CD4-positive, alpha-beta T cell treated with Interferon alpha-2 for 1 hour (primary cell): Measurements from ENCODE around the gene KCNMB2.
"Not testable (repeated sequence)": the region's sequence is repeated elsewhere in the genome, so short reads cannot be mapped to it uniquely, and the experiment has no call there.

Experiments
- DNase-seq, 2 donors: peaks; one replicate each; pipeline ENCODE4 v3.0.0-alpha.2; 2020 to 2022

KCNMB2 gene

GRCh38 chr3:178826435-178827123, 290.3 kb downstream of the KCNMB2 start:
- DNase-seq = no peak

DNA sequence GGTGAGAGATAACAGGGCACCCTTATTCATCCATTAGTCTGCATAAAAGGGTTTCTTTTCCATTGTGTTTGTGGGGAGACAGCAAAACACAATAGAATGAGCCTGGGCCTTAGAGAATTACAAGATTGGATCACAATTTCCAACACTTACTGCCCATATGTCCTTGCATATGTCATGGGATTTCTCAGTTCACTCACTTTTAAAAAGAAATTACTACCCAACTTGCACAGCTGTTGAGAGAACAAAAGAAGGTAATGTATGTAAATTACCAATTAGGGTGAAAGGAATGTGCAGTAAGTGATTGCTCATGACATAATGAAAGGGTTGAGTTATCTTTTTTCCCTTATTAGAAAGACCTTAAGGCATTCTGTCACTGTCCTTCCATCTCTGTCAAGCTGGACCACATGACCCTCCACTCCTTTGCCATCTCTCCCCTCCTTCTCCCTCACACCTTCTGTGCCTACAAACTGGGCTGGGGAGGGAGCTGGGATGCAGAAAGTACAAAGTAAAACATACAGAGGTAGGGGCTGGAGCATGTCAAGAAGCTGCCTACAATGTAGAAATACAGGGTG, 291.1 kb downstream of the KCNMB2 start:
- DNase-seq = no peak

DNA sequence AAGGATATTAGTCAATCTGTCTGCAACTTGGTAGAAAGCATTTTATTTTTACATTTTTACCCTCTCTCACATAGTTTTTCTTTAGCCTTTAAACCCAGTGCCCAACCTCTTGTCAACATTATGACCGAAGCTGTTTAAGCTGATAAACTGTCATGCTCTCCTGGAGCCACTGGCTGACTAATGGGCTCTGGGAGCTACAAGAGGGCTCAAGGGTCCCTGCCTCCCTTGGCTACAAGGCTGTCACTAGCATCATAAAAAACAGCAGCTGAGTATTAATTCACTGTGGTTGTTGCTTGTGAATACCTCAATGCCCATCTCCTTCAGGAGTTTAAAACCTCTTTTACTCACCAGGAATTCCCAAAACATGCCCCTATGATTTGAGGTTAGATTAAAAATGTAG, 297.5 kb downstream of the KCNMB2 start:
- DNase-seq = no peak

GRCh38 chr3:178835033-178835432, 298.8 kb downstream of the KCNMB2 start:
- DNase-seq = no peak

DNA sequence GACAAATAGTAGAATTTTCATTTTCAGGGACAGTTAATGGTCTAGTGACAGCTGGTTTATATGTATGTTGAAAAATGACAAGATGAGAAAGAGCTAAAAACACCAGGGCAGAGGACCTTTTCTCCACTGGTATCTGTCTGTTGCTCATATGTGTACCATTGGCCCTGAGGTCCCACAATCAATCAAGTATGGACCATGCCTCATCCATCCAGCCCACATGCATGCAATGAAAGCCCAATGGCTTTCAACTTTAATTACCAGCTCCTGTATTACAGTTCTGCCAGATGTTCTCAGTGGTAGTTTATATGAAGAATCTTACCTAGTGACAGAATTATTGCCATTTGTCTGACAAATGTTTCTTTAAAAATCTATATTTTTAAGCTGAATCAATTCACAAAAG, 301.3 kb downstream of the KCNMB2 start:
- no peak for DNase-seq

- DNase-seq = no peak
Observed at GRCh38 chr3:178840586-178840985, 304.4 kb downstream of the KCNMB2 start.

GRCh38 chr3:178841011-178841410, 304.8 kb downstream of the KCNMB2 start:
- DNase-seq = no peak

DNA sequence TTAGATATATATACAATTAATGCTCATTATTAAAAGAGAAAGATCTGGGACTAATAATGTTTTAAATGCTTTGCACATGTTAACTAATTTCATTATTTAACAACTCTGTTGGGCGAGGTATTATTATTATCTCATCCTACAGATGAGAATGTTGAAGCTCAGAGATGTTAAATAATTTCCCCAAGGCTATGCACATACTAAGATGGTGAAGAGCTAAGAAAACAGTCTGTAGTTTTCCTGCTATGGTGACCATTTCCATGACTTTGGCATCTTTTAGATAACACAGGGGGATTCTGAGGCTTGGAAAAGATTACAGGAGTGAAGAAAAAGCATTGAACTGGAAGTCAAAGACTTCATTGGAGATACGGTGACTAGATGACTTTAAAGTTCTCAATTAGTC, 308.7 kb downstream of the KCNMB2 start:
- DNase-seq = no peak

DNA sequence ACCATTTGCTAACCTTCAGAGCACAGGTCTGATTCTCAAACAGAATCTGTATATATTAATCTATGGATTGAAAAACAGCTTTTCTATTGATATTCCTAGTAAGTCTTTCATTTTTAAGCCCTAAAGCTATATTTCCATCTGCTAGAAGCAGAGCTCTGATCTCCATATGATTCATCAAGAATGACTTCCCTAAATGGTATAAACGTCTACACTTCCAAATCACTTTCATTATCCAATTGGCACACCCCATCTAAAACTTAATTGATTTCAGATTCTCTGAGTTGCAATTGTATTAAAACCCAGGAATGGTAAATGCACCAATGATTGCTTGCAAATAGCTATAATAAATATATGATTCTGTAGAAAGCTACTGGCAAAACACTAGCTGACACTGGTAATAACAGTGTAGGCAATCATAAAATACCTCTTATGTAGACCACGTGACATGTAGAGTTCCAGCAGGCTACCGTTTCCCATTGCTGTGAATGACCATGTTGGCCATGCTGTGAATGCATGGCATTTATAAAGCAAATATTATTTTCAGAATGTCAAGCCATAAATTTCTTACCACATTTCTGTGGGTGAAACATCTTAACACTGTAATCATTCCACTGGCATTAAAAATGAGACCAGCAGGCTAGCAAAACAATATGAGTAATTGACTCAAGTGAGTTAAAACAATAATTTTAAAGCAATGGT, 309.3 kb downstream of the KCNMB2 start:
- DNase-seq = no peak

DNA sequence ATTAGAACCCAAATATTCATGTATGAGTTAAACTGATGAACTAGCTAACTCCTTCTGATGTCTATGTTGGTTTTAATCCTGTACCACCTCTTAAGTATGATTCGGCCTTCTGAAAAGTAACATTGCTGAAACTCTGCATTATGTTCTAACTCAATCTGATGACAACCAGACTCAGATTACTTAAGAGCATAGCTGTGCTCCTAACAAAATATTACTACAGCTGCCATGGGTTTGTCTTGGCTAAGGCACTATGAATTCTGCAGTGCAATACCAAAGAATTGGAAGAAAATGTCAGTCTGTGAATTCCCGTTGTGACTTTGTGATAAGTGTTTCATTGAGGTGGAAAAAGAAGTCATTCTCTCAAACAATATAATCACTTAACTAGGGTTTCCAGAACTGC, 311.0 kb downstream of the KCNMB2 start:
- no peak for DNase-seq

DNA sequence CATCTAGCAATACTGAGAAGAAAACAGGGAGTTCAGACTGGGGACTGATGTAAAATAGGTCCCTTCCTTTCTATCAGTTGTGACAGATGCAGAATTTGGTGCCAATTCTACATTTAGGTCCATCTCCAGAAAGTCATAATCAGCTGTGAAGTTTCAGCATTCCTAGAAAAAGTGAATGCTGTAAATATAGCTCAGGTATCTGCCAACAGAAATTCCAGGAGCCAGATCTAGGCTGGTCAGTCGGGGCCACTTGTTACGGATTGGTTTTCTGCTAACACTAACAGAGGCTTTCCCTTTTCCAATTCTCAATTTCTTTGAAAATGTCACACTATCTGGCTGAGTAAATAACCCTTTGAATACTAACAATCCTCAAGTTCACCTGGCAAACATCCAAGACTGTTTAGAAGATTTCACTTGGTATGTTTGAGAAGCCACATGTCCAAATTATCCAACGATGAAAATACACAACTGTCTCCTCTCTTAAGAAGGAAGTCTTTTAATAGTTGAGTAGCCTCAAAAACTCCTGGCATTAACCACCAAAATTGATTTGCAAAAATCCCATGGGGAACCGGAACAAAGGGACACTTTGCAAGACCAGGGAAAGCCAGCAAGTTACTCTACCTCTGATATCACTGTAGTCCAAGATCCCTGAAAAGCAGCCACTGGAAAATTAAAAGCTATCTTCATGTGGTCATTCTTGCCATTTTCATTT, 313.1 kb downstream of the KCNMB2 start:
- no peak for DNase-seq

- DNase-seq = no peak
Observed at GRCh38 chr3:178850450-178851190, 314.4 kb downstream of the KCNMB2 start.

GRCh38 chr3:178851564-178851963, 315.3 kb downstream of the KCNMB2 start:
- DNase-seq = no peak

DNA sequence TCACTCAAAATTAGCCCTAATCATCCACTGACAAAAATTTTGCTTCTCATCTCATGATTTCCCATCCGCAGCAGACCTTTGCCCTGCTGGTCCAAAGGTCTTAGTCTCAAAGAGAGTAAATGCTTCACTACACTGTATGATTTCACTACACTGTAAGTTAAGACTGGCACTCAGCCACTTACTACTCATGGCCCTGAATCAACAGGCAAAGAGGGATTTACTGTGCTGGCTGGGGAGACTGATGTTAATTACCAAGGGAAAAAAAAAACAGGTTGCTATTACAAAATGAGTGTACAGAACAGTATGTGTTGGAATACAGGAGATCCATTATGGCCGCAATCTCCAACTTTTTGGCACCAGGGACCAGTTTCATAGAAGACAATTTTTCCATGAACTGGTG, 320.6 kb downstream of the KCNMB2 start:
- no peak for DNase-seq

DNA sequence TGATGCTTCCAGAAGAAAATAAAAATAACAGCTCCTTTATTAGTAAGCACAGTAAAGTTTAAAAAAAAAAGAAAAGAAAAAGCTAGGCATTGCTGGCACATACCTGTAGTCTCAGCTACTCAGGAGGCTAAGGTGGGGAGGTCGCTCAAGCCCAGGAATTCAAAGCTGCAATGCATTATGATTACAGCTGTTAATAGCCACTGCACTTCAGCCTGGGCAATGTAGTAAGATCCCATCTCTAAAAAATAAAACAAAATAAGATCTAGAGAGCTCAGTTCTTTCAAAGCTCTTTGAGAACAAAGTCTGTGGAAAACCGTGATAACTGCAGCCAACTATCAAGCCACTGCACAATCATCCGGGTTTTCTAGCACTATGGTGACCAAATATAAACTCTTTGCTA, 323.1 kb downstream of the KCNMB2 start:
- DNase-seq = no peak

DNA sequence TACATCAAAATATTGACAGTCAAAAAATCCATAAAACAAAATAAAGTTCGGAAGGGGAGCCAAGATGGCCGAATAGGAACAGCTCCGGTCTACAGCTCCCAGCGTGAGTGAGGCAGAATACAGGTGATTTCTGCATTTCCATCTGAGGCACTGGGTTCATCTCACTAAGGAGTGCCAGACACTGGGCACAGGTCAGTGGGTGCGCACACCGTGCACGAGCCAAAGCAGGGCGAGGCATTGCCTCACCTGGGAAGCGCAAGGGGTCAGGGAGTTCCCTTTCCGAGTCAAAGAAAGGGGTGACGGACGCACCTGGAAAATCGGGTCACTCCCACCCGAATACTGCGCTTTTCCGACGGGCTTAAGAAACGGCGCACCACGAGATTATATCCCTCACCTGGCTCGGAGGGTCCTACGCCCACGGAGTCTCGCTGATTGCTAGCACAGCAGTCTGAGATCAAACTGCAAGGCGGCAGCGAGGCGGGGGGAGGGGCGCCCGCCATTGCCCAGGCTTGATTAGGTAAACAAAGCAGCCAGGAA, 323.7 kb downstream of the KCNMB2 start:
- not testable (repeated sequence) for DNase-seq

- no peak for DNase-seq
Observed at GRCh38 chr3:178868681-178869080, 332.4 kb downstream of the KCNMB2 start.

- DNase-seq = no peak
Observed at GRCh38 chr3:178870085-178870484, 333.8 kb downstream of the KCNMB2 start.

- DNase-seq = no peak
Observed at GRCh38 chr3:178875157-178875556, 338.9 kb downstream of the KCNMB2 start.

- DNase-seq = no peak
Observed at GRCh38 chr3:178875836-178876235, 339.6 kb downstream of the KCNMB2 start.

- no peak for DNase-seq
Observed at GRCh38 chr3:178880274-178880673, 344.0 kb downstream of the KCNMB2 start.
